Posterior vena cava (tissue), 2 donors: Measurements from ENCODE around the gene PSMA7. TPM values are rescaled to one million over a fixed set of nuclear protein-coding genes. Genes with fewer than 3 reads are reported as not detected.

Experiments
- total RNA-seq, 2 donors: library from RNA; stranded (reverse); fragmentation: NEBNext Ultra II Directional; extraction: Animal tissue kit (Norgen Biotek cat#: 25700); gene quantifications; one replicate each; pipeline ENCODE4 v1.2.1, GENCODE V29; 2021
- donor health status: DM: yes; HTN: yes; CAD: no.
- donor health status: DM: yes; HTN: yes; CAD: no.

The PSMA7 gene
- total RNA-seq, 2 donors from 2014 or later: 179 to 194 TPM

Other genes starting within 250 kb of the PSMA7 start
- 10 to 100 TPM in 1 of 2 donors, 1 to 10 TPM in 1; 8.8 to 11.4 TPM for gene TAF4, start 77.5 kb downstream of the PSMA7 start, total RNA-seq
- gene LSM14B, start 20.9 kb downstream of the PSMA7 start, total RNA-seq: 10 to 100 TPM; 24.4 to 26.3 TPM
- 10 to 100 TPM in 1 of 2 donors, 1 to 10 TPM in 1; 9.7 to 10.3 TPM for gene SS18L1, start 375 bp upstream of the PSMA7 start, total RNA-seq
- 10 to 100 TPM; 19.8 to 23.8 TPM for gene MTG2, start 39.6 kb upstream of the PSMA7 start, total RNA-seq
- gene HRH3, start 76.9 kb upstream of the PSMA7 start, total RNA-seq: not detected
- 10 to 100 TPM; 31.8 to 34.7 TPM for gene OSBPL2, start 95.1 kb upstream of the PSMA7 start, total RNA-seq
- gene ADRM1, start 159.6 kb upstream of the PSMA7 start, total RNA-seq: 10 to 100 TPM; 60.9 to 70.3 TPM
- gene LAMA5, start 223.9 kb upstream of the PSMA7 start, total RNA-seq: 100 to 1,000 TPM; 131 to 183 TPM
- gene RPS21, start 243.7 kb upstream of the PSMA7 start, total RNA-seq: 1,000 to 10,000 TPM; 1,227 to 1,253 TPM